HepG2 (cell line): Measurements from ENCODE around the gene SMLR1. TPM values are rescaled to one million over a fixed set of nuclear protein-coding genes. Genes with fewer than 3 reads are reported as not detected.

ENCODE experiments used
- CEBPZ ChIP-seq: IDR thresholded peaks from 2 replicates; pipeline ENCODE4 v1.6.1; 2012; ENCODE audit warnings: low read length, improper control_type of control experiment
- NR1H2 ChIP-seq: sonication (generic); formaldehyde crosslinking; IDR thresholded peaks from 2 replicates; pipeline ENCODE4 v1.8.1; 2022; ENCODE audit warnings: low read depth, missing genetic modification reagents, borderline replicate concordance
- SATB2 ChIP-seq: sonication (generic); formaldehyde crosslinking; IDR thresholded peaks from 2 replicates; pipeline ENCODE4 v1.5.0; 2020; ENCODE audit warnings: missing genetic modification reagents
- SP4 ChIP-seq: sonication (generic); formaldehyde crosslinking; IDR thresholded peaks from 2 replicates; pipeline ENCODE4 v1.8.1; 2023; ENCODE audit warnings: mild to moderate bottlenecking, missing genetic modification reagents
- TIGD3 ChIP-seq: sonication (generic); formaldehyde crosslinking; IDR thresholded peaks from 2 replicates; pipeline ENCODE4 v1.5.1; 2020; ENCODE audit warnings: mild to moderate bottlenecking, missing genetic modification reagents, borderline replicate concordance
- YY1 ChIP-seq: IDR thresholded peaks from 2 replicates; pipeline ENCODE4 v1.6.1; 2011; ENCODE audit warnings: low read length, low read depth, moderate library complexity, mild to moderate bottlenecking; ENCODE audit not compliant: insufficient read depth, insufficient replicate concordance
- ZBTB20 ChIP-seq: sonication (generic); formaldehyde crosslinking; IDR thresholded peaks from 2 replicates; pipeline ENCODE4 v1.8.1; 2023; ENCODE audit warnings: missing genetic modification reagents, low read depth, mild to moderate bottlenecking, borderline replicate concordance
- ZNF230 ChIP-seq: sonication (generic); formaldehyde crosslinking; IDR thresholded peaks from 2 replicates; pipeline ENCODE4 v1.4.0; 2020; ENCODE audit warnings: mild to moderate bottlenecking, missing genetic modification reagents
- ZNF382 ChIP-seq: sonication (generic); formaldehyde crosslinking; IDR thresholded peaks from 2 replicates; pipeline ENCODE4 v1.5.0; 2020; ENCODE audit warnings: missing genetic modification reagents, mild to moderate bottlenecking, borderline replicate concordance
- ZNF441 ChIP-seq: sonication (generic); formaldehyde crosslinking; IDR thresholded peaks from 2 replicates; pipeline ENCODE4 v1.7.0; 2021; ENCODE audit warnings: missing genetic modification reagents, borderline replicate concordance
- ZNF512B ChIP-seq: sonication (generic); formaldehyde crosslinking; IDR thresholded peaks from 2 replicates; pipeline ENCODE4 v1.5.1; 2020; ENCODE audit warnings: missing genetic modification reagents, mild to moderate bottlenecking, borderline replicate concordance
- ZNF609 ChIP-seq: sonication (generic); formaldehyde crosslinking; IDR thresholded peaks from 2 replicates; pipeline ENCODE4 v1.4.0; 2020; ENCODE audit warnings: mild to moderate bottlenecking, missing genetic modification reagents, borderline replicate concordance
- ZNF644 ChIP-seq: IDR thresholded peaks from 2 replicates; pipeline ENCODE4 v1.6.1; 2016; ENCODE audit warnings: low read depth
- ZNF761 ChIP-seq: sonication (generic); formaldehyde crosslinking; conservative IDR thresholded peaks from 2 replicates; pipeline ENCODE4 v1.4.0; 2020; ENCODE audit warnings: mild to moderate bottlenecking, missing genetic modification reagents
- polyA plus RNA-seq, 8 experiments: library from polyadenylated mRNA; depleted of rRNA in 3 of 8; stranded (reverse) in 7 of 8; unstranded in 1 of 8; fragments of >200 nt; fragmentation: Illumina TruSeq in 4 of 8; extraction: Trizol in 4 of 8; gene quantifications; 2 replicates each; pipeline versions ENCODE4 v1.2.1 to v1.2.3, GENCODE V29; 2011 to 2016; ENCODE audit warnings: low read depth in 4 of 8, missing spikeins in 1 of 8, mixed read lengths in 1 of 8; ENCODE audit not compliant: insufficient read depth in 1 of 8
- total RNA-seq, 5 experiments: library from RNA; depleted of rRNA; stranded (reverse); fragments of >200 nt; fragmentation: Illumina TruSeq; extraction: Trizol; gene quantifications; 2 replicates each; pipeline ENCODE4 v1.2.3, GENCODE V29; 2016; ENCODE audit warnings: low read depth in 1 of 5

Gene SMLR1
- total and polyA plus RNA-seq, 2 of the 13 experiments (the other 11 are each of a cell fraction or from before 2014, with no cell fraction given) = 41.8 to 104 TPM

- peak; percentile 93; the same call in 1 of the 2 replicates for TF ChIP-seq ZNF512B
- no peak for TF ChIP-seq ZNF441 (CRISPR knock-in tag)
- TF ChIP-seq ZNF761 (CRISPR knock-in tag) = 0 out of 2 replicates have a peak, but pooled peaks have one; percentile 59
- peak; percentile 81; the same call in 1 of the 2 replicates for TF ChIP-seq ZNF230 (CRISPR knock-in tag)
- peak; percentile 45 for TF ChIP-seq YY1
- TF ChIP-seq SP4 (CRISPR knock-in tag) = no peak
- TF ChIP-seq ZNF609 (CRISPR knock-in tag) = peak; percentile 87
- TF ChIP-seq ZNF644 (CRISPR knock-in tag) = 0 out of 2 replicates have a peak, but pooled peaks have one; percentile 51
- no peak for TF ChIP-seq TIGD3 (CRISPR knock-in tag)
- no peak for TF ChIP-seq ZNF382 (CRISPR knock-in tag)
- peak; percentile 80; the same call in 1 of the 2 replicates for TF ChIP-seq ZBTB20
- no peak for TF ChIP-seq SATB2 (CRISPR knock-in tag)
- no peak for TF ChIP-seq NR1H2
- no peak for TF ChIP-seq CEBPZ
These were observed 37.1 kb downstream of the SMLR1 start (continued) for GRCh38 chr6:130864344-130864743.
